ENCODE measurements around the gene USP32.

Gene USP32

GRCh38 chr17:60137731-60138130 lies 254.2 kb downstream of the USP32 start:
- no peak for DNase-seq

DNA sequence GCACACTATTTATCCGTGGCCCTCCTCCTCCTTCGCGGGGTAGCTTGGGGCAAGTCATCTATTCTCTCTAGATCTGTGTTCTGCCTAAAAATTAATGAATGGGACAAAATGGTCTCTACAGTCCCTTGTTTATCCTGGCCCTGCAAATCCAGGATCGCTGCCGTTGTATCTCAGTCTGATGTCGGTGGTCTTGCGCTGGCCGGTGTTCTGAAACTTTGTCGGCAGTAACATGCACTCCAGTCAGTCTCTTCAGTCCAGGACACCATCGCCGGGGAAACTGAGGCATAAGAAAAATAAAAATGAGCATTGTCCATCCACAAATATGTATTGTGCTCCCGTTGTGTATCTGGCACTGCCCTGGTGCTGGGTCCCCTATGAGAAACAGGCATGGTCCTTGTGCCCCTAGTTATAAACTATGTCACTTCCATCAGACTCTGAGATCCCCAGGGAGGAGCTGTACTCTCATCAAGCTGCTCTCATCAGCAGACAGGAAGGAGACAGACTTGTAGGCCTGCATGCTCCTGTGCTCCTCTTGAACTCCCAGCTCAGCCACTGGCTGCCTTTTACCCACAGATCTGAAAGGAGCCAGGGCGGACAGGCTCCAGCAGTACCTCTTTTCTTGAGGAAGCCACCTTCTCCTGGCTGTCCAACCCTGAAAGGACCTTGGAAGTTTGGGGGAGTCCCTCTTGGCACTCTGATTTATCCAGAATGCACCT lies 255.8 kb downstream of the USP32 start:
- DNase-seq: no peak

- DNase-seq: peak in 57 of 58 donors; percentile 39 to 95 (median 82)
These were observed 256.6 kb downstream of the USP32 start for GRCh38 chr17:60135151-60135950.

GRCh38 chr17:60134396-60135150 lies 257.4 kb downstream of the USP32 start:
- peak in 2 of 58 donors; percentile 15 to 45 for DNase-seq

DNA sequence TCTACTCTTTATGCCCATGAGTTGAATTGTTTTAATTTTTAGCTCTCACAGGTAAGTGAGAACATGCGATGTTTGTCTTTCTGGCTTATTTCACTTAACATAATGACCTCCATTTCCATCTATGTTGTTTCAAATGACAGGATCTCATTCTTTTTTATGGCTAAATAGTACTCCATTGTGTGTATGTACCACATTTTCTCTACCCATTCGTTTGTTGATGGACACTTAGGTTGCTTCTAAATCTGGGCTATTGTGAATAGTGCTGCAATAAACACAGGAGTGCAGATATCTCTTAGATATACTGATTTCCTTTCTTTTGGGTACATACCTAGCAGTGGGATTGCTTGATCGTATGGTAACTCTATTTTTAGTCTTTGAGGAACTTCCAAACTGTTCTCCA lies 261.5 kb downstream of the USP32 start:
- DNase-seq: no peak

- no peak for DNase-seq
These were observed 262.8 kb downstream of the USP32 start for GRCh38 chr17:60129164-60129563.

All from anterior cingulate cortex (tissue), 58 donors.